Loucy (cell line): ENCODE measurements around the gene FAM98A.

Source experiments
- H2AFZ ChIP-seq: fragments of 200-600 bp; sonication (generic); 2 replicates; pipeline ENCODE4 v1.6.0; 2016; ENCODE audit warnings: antibody characterized with exemption, mild to moderate bottlenecking, low read length, moderate library complexity
- H3F3A ChIP-seq: fragments of 200-600 bp; 2 replicates; pipeline ENCODE4 v1.6.0; 2016; ENCODE audit warnings: antibody characterized with exemption, low read depth, mild to moderate bottlenecking
- H3K27me3 ChIP-seq: fragments of 200-600 bp; sonication (generic); 2 replicates; pipeline ENCODE4 v1.6.1; 2014; ENCODE audit warnings: low read length, mild to moderate bottlenecking; ENCODE audit not compliant: insufficient read depth, poor library complexity, severe bottlenecking
- H3K36me3 ChIP-seq: fragments of 200-600 bp; sonication (generic); 2 replicates; pipeline ENCODE4 v1.6.1; 2016; ENCODE audit warnings: low read length; ENCODE audit not compliant: insufficient read depth
- H3K4me1 ChIP-seq: fragments of 200-600 bp; sonication (generic); 2 replicates; pipeline ENCODE4 v1.5.1; 2014; ENCODE audit warnings: low read length, mild to moderate bottlenecking; ENCODE audit not compliant: insufficient read depth, poor library complexity, severe bottlenecking
- H3K4me2 ChIP-seq: fragments of 200-600 bp; sonication (generic); 2 replicates; pipeline ENCODE4 v1.6.0; 2014; ENCODE audit warnings: antibody characterized with exemption, low read length, low read depth, mild to moderate bottlenecking; ENCODE audit not compliant: poor library complexity, severe bottlenecking
- H3K4me3 ChIP-seq: fragments of 200-600 bp; sonication (generic); 2 replicates; pipeline ENCODE4 v1.5.1; 2014; ENCODE audit warnings: low read length, mild to moderate bottlenecking, mixed read lengths; ENCODE audit not compliant: poor library complexity, severe bottlenecking
- H3K79me2 ChIP-seq: fragments of 200-600 bp; sonication (generic); 2 replicates; pipeline ENCODE4 v1.6.1; 2014; ENCODE audit warnings: low read length; ENCODE audit not compliant: insufficient read depth
- H3K9ac ChIP-seq: fragments of 200-600 bp; sonication (generic); 2 replicates; pipeline ENCODE4 v1.6.0; 2014; ENCODE audit warnings: mild to moderate bottlenecking, low read depth, low read length, moderate library complexity; ENCODE audit not compliant: poor library complexity, severe bottlenecking
- H3K9me2 ChIP-seq: fragments of 200-600 bp; sonication (generic); replicated peaks from 2 replicates; pipeline ENCODE4 v1.6.1; 2016; ENCODE audit warnings: low read depth, low read length, mixed read lengths
- H3K9me3 ChIP-seq: fragments of 200-600 bp; sonication (generic); 2 replicates; pipeline ENCODE4 v1.6.1; 2014; ENCODE audit warnings: mild to moderate bottlenecking, antibody characterized with exemption, low read length, low read depth; ENCODE audit not compliant: insufficient read depth
- H4K20me1 ChIP-seq: fragments of 200-600 bp; sonication (generic); 2 replicates; pipeline ENCODE4 v1.6.0; 2014; ENCODE audit warnings: antibody characterized with exemption, low read length, mild to moderate bottlenecking; ENCODE audit not compliant: insufficient read depth, poor library complexity, severe bottlenecking
- CTCF ChIP-seq: fragments of 200-600 bp; sonication (generic); conservative IDR thresholded peaks from 2 replicates; pipeline ENCODE4 v1.5.1; 2014; ENCODE audit warnings: mild to moderate bottlenecking, antibody characterized with exemption, low read length
- EZH2phosphoT487 ChIP-seq: fragments of 200-600 bp; IDR thresholded peaks from 2 replicates; pipeline ENCODE4 v1.6.1; 2018; ENCODE audit warnings: antibody characterized with exemption, mild to moderate bottlenecking, moderate library complexity, borderline replicate concordance

FAM98A gene

GRCh38 chr2:33570681-33571080, 28.4 kb downstream of the FAM98A start:
- Histone ChIP-seq H3K4me3 (no peak overlapping the region), H4K20me1 (no peaks in the 10 kb centered on the region), H3K79me2 (no peaks in the 10 kb centered on the region), H3F3A (no peaks in the 10 kb centered on the region), H3K4me1 (peaks cover 7% of the 10 kb centered on the region), H2AFZ (no peak overlapping the region), H3K4me2 (no peak overlapping the region), H3K36me3 (no peaks in the 10 kb centered on the region), H3K27me3 (no peaks in the 10 kb centered on the region), H3K9me3 (no peaks in the 10 kb centered on the region), H3K9me2 (no peaks in the 10 kb centered on the region), H3K9ac (no peak overlapping the region)
- TF ChIP-seq EZH2phosphoT487 (no peak), CTCF (no peak)

DNA sequence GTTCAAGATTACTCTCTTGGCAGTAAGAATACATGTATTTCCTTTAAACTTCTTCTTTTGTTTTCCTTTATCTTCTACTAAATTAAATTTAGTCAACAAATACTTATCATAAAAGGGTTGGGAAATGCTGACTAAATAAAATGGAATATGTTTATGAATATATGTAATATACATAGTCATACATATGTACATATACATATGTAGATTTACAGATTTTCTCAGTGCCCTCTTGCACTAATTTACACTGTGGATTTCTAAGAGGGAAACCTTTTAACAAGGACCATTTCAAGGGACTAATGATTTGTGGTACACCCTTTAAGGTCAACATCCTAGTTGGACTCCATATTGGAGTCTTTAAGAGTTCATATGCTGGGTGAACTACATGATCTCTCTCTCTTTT, 37.2 kb downstream of the FAM98A start:
- no peak overlapping the region for H2AFZ ChIP-seq
- H3K27me3 ChIP-seq = no peaks in the 10 kb centered on the region
- H3K36me3 ChIP-seq = no peaks in the 10 kb centered on the region
- H3F3A ChIP-seq = no peaks in the 10 kb centered on the region
- no peaks in the 10 kb centered on the region for H4K20me1 ChIP-seq
- no peak overlapping the region for H3K4me2 ChIP-seq
- no peak overlapping the region for H3K9ac ChIP-seq
- no peaks in the 10 kb centered on the region for H3K4me1 ChIP-seq
- no peaks in the 10 kb centered on the region for H3K9me3 ChIP-seq
- H3K4me3 ChIP-seq = no peak overlapping the region
- no peaks in the 10 kb centered on the region for H3K79me2 ChIP-seq
- H3K9me2 ChIP-seq = no peaks in the 10 kb centered on the region
- TF ChIP-seq CTCF (no peak), EZH2phosphoT487 (no peak)

DNA sequence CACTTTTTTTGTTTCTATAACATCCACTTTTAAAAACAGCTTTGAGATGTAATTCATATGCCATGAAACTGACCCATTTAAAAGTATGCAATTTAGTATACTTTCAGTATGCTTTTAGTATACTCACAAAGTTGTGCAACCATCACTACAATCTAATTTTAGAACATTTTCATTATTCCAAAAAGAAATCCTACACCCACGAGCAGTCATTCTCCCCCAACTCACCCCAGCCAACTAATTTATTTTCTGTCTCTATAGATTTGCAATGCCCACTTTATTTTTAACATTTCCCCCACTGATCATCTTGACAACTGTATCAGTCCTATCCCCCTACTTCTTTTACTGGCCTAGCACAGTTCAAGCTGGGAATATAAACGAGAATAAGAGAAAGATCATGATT, 39.1 kb downstream of the FAM98A start:
- no peaks in the 10 kb centered on the region for H3K9me2 ChIP-seq
- no peak for TF ChIP-seq CTCF
- no peak for TF ChIP-seq EZH2phosphoT487
- no peak overlapping the region for H3K4me2 ChIP-seq
- H3K79me2 ChIP-seq = no peaks in the 10 kb centered on the region
- H2AFZ ChIP-seq = no peak overlapping the region
- H4K20me1 ChIP-seq = no peaks in the 10 kb centered on the region
- H3K4me1 ChIP-seq = peaks cover 4% of the 10 kb centered on the region
- no peaks in the 10 kb centered on the region for H3F3A ChIP-seq
- no peaks in the 10 kb centered on the region for H3K9me3 ChIP-seq
- no peaks in the 10 kb centered on the region for H3K27me3 ChIP-seq
- no peaks in the 10 kb centered on the region for H3K36me3 ChIP-seq
- H3K4me3 ChIP-seq = no peak overlapping the region
- no peak overlapping the region for H3K9ac ChIP-seq
